IMR-90 (cell line): ENCODE data around the gene RYR3. TPM values are rescaled to one million over a fixed set of nuclear protein-coding genes. Genes with fewer than 3 reads are reported as not detected.

ENCODE experiments used
- ATAC-seq: fragments of 200-7000 bp; cut with Tn5 transposase; 2 replicates; pipeline ENCODE4 v1.9.1; 2020; ENCODE audit warnings: low read depth, mild to moderate bottlenecking, moderate library complexity
- BruUV-seq: library from RNA; stranded (reverse); fragments of 400-500 nt; replicated peaks from 2 replicates; lab custom pipeline; 2021; lab: Mats Ljungman, UMichigan
- CTCF ChIA-PET: fragments of 300-600 bp; formaldehyde crosslinking; extraction: SDS; loops from one replicate; lab custom pipeline; 2021; ENCODE audit warnings: antibody characterized with exemption; lab: Yijun Ruan, JAX
- POLR2A ChIA-PET: fragments of 300-600 bp; sonication (Branson Sonifier 250); formaldehyde crosslinking; loops from one replicate; lab custom pipeline; 2022; ENCODE audit warnings: antibody characterized with exemption; ENCODE audit not compliant: unreplicated experiment; lab: Charles Lee
- DNase-seq: peaks from one replicate; pipeline ENCODE4 v3.0.0; 2013
- H2AFZ ChIP-seq: replicated peaks from 2 replicates; pipeline ENCODE3; 2013; ENCODE audit warnings: low read length, mild to moderate bottlenecking; ENCODE audit not compliant: poor library complexity
- H2AK5ac ChIP-seq: 2 replicates; pipeline ENCODE4 v1.6.1; 2013; ENCODE audit warnings: low read depth, low read length, inconsistent platforms
- H2AK9ac ChIP-seq: replicated peaks from 2 replicates; pipeline ENCODE3; 2013; ENCODE audit warnings: mild to moderate bottlenecking, low read depth, low read length, moderate library complexity; ENCODE audit not compliant: poor library complexity
- H2BK120ac ChIP-seq: 2 replicates; pipeline ENCODE4 v1.6.1; 2013; ENCODE audit warnings: low read depth, low read length, inconsistent platforms
- H2BK15ac ChIP-seq: 3 replicates; pipeline ENCODE4 v1.6.1; 2013; ENCODE audit warnings: low read depth, low read length, inconsistent platforms
- H2BK20ac ChIP-seq: 2 replicates; pipeline ENCODE4 v1.6.1; 2013; ENCODE audit warnings: low read depth, mild to moderate bottlenecking, inconsistent platforms, low read length, moderate library complexity
- H2BK5ac ChIP-seq: 2 replicates; pipeline ENCODE4 v1.6.1; 2013; ENCODE audit warnings: mild to moderate bottlenecking, low read depth, low read length, inconsistent platforms; ENCODE audit not compliant: poor library complexity, severe bottlenecking
- H3K14ac ChIP-seq: replicated peaks from 2 replicates; pipeline ENCODE4 v1.6.1; 2013; ENCODE audit warnings: low read depth, low read length, inconsistent platforms
- H3K18ac ChIP-seq: 2 replicates; pipeline ENCODE4 v1.6.1; 2013; ENCODE audit warnings: low read depth, low read length, control low read depth
- H3K23ac ChIP-seq: 2 replicates; pipeline ENCODE4 v1.6.1; 2013; ENCODE audit warnings: low read depth, low read length, inconsistent platforms
- H3K27ac ChIP-seq: 2 replicates; pipeline ENCODE4 v1.5.1; 2013; ENCODE audit warnings: mild to moderate bottlenecking, control low read depth, low read length; ENCODE audit not compliant: insufficient read depth
- H3K27me3 ChIP-seq: 2 replicates; pipeline ENCODE4 v1.6.1; 2013; ENCODE audit warnings: low read length; ENCODE audit not compliant: control insufficient read depth, insufficient read depth
- H3K36me3 ChIP-seq: 2 replicates; pipeline ENCODE4 v1.6.1; 2013; ENCODE audit warnings: low read length, mixed read lengths; ENCODE audit not compliant: control insufficient read depth, insufficient read depth
- H3K4ac ChIP-seq: 2 replicates; pipeline ENCODE4 v1.6.1; 2013; ENCODE audit warnings: low read depth, low read length, inconsistent platforms
- H3K4me1 ChIP-seq: 2 replicates; pipeline ENCODE4 v1.6.1; 2013; ENCODE audit warnings: low read length, mixed read lengths; ENCODE audit not compliant: control insufficient read depth, insufficient read depth
- H3K4me2 ChIP-seq: 2 replicates; pipeline ENCODE4 v1.6.1; 2013; ENCODE audit warnings: low read depth, mild to moderate bottlenecking, control low read depth, low read length, moderate library complexity
- H3K4me3 ChIP-seq: 2 replicates; pipeline ENCODE4 v1.5.1; 2013; ENCODE audit warnings: low read depth, mild to moderate bottlenecking, control low read depth, low read length, moderate library complexity; ENCODE audit not compliant: insufficient read depth
- H3K56ac ChIP-seq: 2 replicates; pipeline ENCODE4 v1.6.1; 2013; ENCODE audit warnings: low read length, inconsistent platforms; ENCODE audit not compliant: insufficient read depth; ENCODE audit errors: extremely low read depth
- H3K79me1 ChIP-seq, 2 experiments: 2 replicates each; pipeline ENCODE4 v1.6.1; 2013; ENCODE audit warnings: low read length in 2 of 2, inconsistent platforms in 1 of 2, low read depth in 1 of 2
- H3K9ac ChIP-seq: 2 replicates; pipeline ENCODE4 v1.6.1; 2013; ENCODE audit warnings: low read depth, low read length, control low read depth
- H3K9me1 ChIP-seq: 2 replicates; pipeline ENCODE4 v1.6.1; 2013; ENCODE audit warnings: low read length, inconsistent platforms; ENCODE audit not compliant: insufficient read depth
- H3K9me3 ChIP-seq: 2 replicates; pipeline ENCODE4 v1.6.1; 2013; ENCODE audit warnings: low read length; ENCODE audit not compliant: control insufficient read depth, insufficient read depth
- H4K20me1 ChIP-seq: 2 replicates; pipeline ENCODE4 v1.6.1; 2013; ENCODE audit warnings: low read length, inconsistent platforms; ENCODE audit not compliant: insufficient read depth
- H4K5ac ChIP-seq: 2 replicates; pipeline ENCODE4 v1.6.1; 2013; ENCODE audit warnings: mild to moderate bottlenecking, low read depth, low read length, control low read depth
- H4K8ac ChIP-seq, 2 experiments: 2 replicates each; pipeline ENCODE4 v1.6.1; 2013; ENCODE audit warnings: low read depth in 2 of 2, low read length in 2 of 2, control low read depth in 1 of 2, inconsistent platforms in 1 of 2
- H4K91ac ChIP-seq: 2 replicates; pipeline ENCODE4 v1.6.1; 2013; ENCODE audit warnings: low read depth, low read length, inconsistent platforms; ENCODE audit not compliant: insufficient read depth
- BHLHE40 ChIP-seq: fragments of 150-350 bp; IDR thresholded peaks from 2 replicates; pipeline ENCODE4 v1.6.1; 2016; ENCODE audit warnings: mild to moderate bottlenecking, low read depth, low read length
- CEBPB ChIP-seq: IDR thresholded peaks from 2 replicates; pipeline ENCODE4 v1.6.1; 2012; ENCODE audit warnings: low read depth, low read length, improper control_type of control experiment
- CHD1 ChIP-seq: IDR thresholded peaks from 2 replicates; pipeline ENCODE4 v1.6.1; 2012; ENCODE audit warnings: low read depth, low read length, improper control_type of control experiment
- CTCF ChIP-seq: conservative IDR thresholded peaks from 2 replicates; pipeline ENCODE4 v1.5.1; 2012; ENCODE audit warnings: mild to moderate bottlenecking, low read depth, low read length, improper control_type of control experiment
- ELK1 ChIP-seq: fragments of 150-350 bp; IDR thresholded peaks from 2 replicates; pipeline ENCODE4 v1.6.1; 2016; ENCODE audit warnings: low read depth, mild to moderate bottlenecking, low read length, moderate library complexity, borderline replicate concordance
- FOS ChIP-seq: fragments of 150-350 bp; IDR thresholded peaks from 2 replicates; pipeline ENCODE4 v1.6.1; 2016; ENCODE audit warnings: low read depth, low read length
- MAFK ChIP-seq: IDR thresholded peaks from 2 replicates; pipeline ENCODE4 v1.6.1; 2012; ENCODE audit warnings: low read depth, low read length, improper control_type of control experiment
- MAZ ChIP-seq: IDR thresholded peaks from 2 replicates; pipeline ENCODE4 v1.6.1; 2012; ENCODE audit warnings: low read depth, mild to moderate bottlenecking, low read length, improper control_type of control experiment, moderate library complexity, borderline replicate concordance
- MXI1 ChIP-seq: IDR thresholded peaks from 2 replicates; pipeline ENCODE4 v1.6.1; 2012; ENCODE audit warnings: low read depth, mild to moderate bottlenecking, low read length, moderate library complexity, borderline replicate concordance
- NFE2L2 ChIP-seq: fragments of 150-350 bp; IDR thresholded peaks from 2 replicates; pipeline ENCODE4 v1.6.1; 2016; ENCODE audit warnings: low read depth, mild to moderate bottlenecking, low read length
- POLR2A ChIP-seq: IDR thresholded peaks from 2 replicates; pipeline ENCODE4 v1.6.1; 2012; ENCODE audit warnings: mild to moderate bottlenecking, low read depth, low read length
- RAD21 ChIP-seq: IDR thresholded peaks from 2 replicates; pipeline ENCODE4 v1.6.1; 2012; ENCODE audit warnings: low read length, improper control_type of control experiment
- RCOR1 ChIP-seq: IDR thresholded peaks from 2 replicates; pipeline ENCODE4 v1.6.1; 2012; ENCODE audit warnings: mild to moderate bottlenecking, low read length, improper control_type of control experiment; ENCODE audit not compliant: insufficient replicate concordance
- RFX5 ChIP-seq: IDR thresholded peaks from 2 replicates; pipeline ENCODE4 v1.8.0; 2012; ENCODE audit warnings: low read depth, mild to moderate bottlenecking, low read length, moderate library complexity
- SMC3 ChIP-seq: fragments of 150-350 bp; IDR thresholded peaks from 2 replicates; pipeline ENCODE4 v1.6.1; 2016; ENCODE audit warnings: low read depth, mild to moderate bottlenecking, antibody characterized with exemption, low read length, moderate library complexity
- USF2 ChIP-seq: fragments of 150-350 bp; IDR thresholded peaks from 2 replicates; pipeline ENCODE4 v1.6.1; 2017; ENCODE audit warnings: mild to moderate bottlenecking, antibody characterized with exemption, low read length, low read depth
- WGBS, 2 experiments: methylation state at CpG; one replicate each; pipeline versions ENCODE4 v1.1.5 to v1.1.7; 2013; ENCODE audit warnings: missing lambda C conversion rate in 2 of 2; ENCODE audit not compliant: insufficient read length in 1 of 2; ENCODE audit errors: extremely low coverage in 2 of 2; 5-methylcytosine and 5-hydroxymethylcytosine counted together
- dilution Hi-C: fragments of 300-500 bp; cut with HindIII; formaldehyde crosslinking; loops from one replicate; pipeline ENCODE4 v1.14.3; 2018; ENCODE audit warnings: low sequenced_read_pairs; ENCODE audit not compliant: unreplicated experiment
- in situ Hi-C: fragments of 300-500 bp; cut with MboI; formaldehyde crosslinking; loops from 3 replicates; pipeline ENCODE4 v1.14.3; 2019; ENCODE audit warnings: low sequenced_read_pairs, inconsistent platforms, mixed read lengths
- intact Hi-C: fragments of 100-400 bp; cut with micrococcal nuclease; formaldehyde crosslinking; loops from 2 replicates; pipeline ENCODE4 v1.10.0; 2022
- polyA plus RNA-seq, 3 experiments: library from polyadenylated mRNA; depleted of rRNA; stranded (reverse); fragments of >200 nt; gene quantifications; 2 replicates each; pipeline ENCODE4 v1.2.3, GENCODE V29; 2012; ENCODE audit warnings: low replicate concordance in 1 of 3
- total RNA-seq: library from RNA; depleted of rRNA; stranded (reverse); fragments of >200 nt; gene quantifications from 2 replicates; pipeline ENCODE4 v1.2.3, GENCODE V29; 2012

RYR3 gene
- total and polyA plus RNA-seq, 2 of the 4 experiments (the other 2 are of a cell fraction) = 0.18 TPM; not detected in 1

- H2BK120ac ChIP-seq = no peak overlapping the region
- no peak overlapping the region for H2BK5ac ChIP-seq
- H3K36me3 ChIP-seq = no peaks in the 10 kb centered on the region
- H3K14ac ChIP-seq = no peak overlapping the region
- H3K79me1 ChIP-seq = no peaks in the 10 kb centered on the region
- no peaks in the 10 kb centered on the region for H4K20me1 ChIP-seq
- ATAC-seq (no peak), DNase-seq (no peak)
- no peak overlapping the region for H3K23ac ChIP-seq
- no peak overlapping the region for H4K91ac ChIP-seq
- no peak overlapping the region for H4K5ac ChIP-seq
- no peak overlapping the region for H3K4ac ChIP-seq
- H3K27me3 ChIP-seq = no peaks in the 10 kb centered on the region
- no peak overlapping the region for H3K18ac ChIP-seq
- H3K9ac ChIP-seq = no peak overlapping the region
- H2BK20ac ChIP-seq = no peak overlapping the region
- H3K56ac ChIP-seq = no peak overlapping the region
- CTCF ChIA-PET = no interaction called here
- no TSS peak for BruUV-seq
- dilution Hi-C loops (no loop called here), in situ Hi-C loops (no loop called here), intact Hi-C loops (no loop called here)
- H2BK15ac ChIP-seq = no peak overlapping the region
- H3K4me3 ChIP-seq = no peak overlapping the region
- no peak overlapping the region for H4K8ac ChIP-seq
- no peak overlapping the region for H2AK9ac ChIP-seq
- no peak overlapping the region for H3K4me2 ChIP-seq
- no CpG with 5 or more reads among the region's 3 CpGs for WGBS, 2 experiments
- POLR2A ChIA-PET = no interaction called here
- no peak overlapping the region for H2AFZ ChIP-seq
- H3K4me1 ChIP-seq = no peaks in the 10 kb centered on the region
- TF ChIP-seq CTCF (no peak), RAD21 (no peak), MXI1 (no peak), MAZ (no peak), BHLHE40 (no peak), RFX5 (no peak), RCOR1 (no peak), SMC3 (no peak), CEBPB (no peak), FOS (no peak), NFE2L2 (no peak), ELK1 (no peak), POLR2A (no peak), MAFK (no peak), CHD1 (no peak), USF2 (no peak)
- no peak overlapping the region for H3K27ac ChIP-seq
- no peaks in the 10 kb centered on the region for H3K9me1 ChIP-seq
- no peak overlapping the region for H2AK5ac ChIP-seq
- H3K9me3 ChIP-seq = no peaks in the 10 kb centered on the region
Observed at GRCh38 chr15:33400941-33401340, 90.2 kb downstream of the RYR3 start.
